ENCODE results near the gene ARL4C. TPM values are rescaled to one million over a fixed set of nuclear protein-coding genes. Genes with fewer than 3 reads are reported as not detected.
"Not testable (repeated sequence)": the region's sequence is repeated elsewhere in the genome, so short reads cannot be mapped to it uniquely, and the experiment has no call there.

Gene ARL4C
- total RNA-seq, 2 donors from 2014 or later = 3.4 to 8.3 TPM

- intact Hi-C loops (cut with DNase I, micrococcal nuclease) = no loop called here
- DNase-seq = peak; percentile 34 to 38
- peak; percentile 31 for ATAC-seq
These were observed 13.2 kb downstream of the ARL4C start for GRCh38 chr2:234483568-234484251.

GRCh38 chr2:234481301-234481700 lies 15.6 kb downstream of the ARL4C start:
- intact Hi-C loops (cut with DNase I, micrococcal nuclease) = no loop called here
- ATAC-seq = no peak
- DNase-seq = no peak

GRCh38 chr2:234480337-234480736 lies 16.5 kb downstream of the ARL4C start:
- DNase-seq = no peak
- intact Hi-C loops (cut with DNase I, micrococcal nuclease) = no loop called here
- ATAC-seq = no peak

GRCh38 chr2:234479465-234479864 lies 17.4 kb downstream of the ARL4C start:
- DNase-seq (no peak), ATAC-seq (no peak)
- intact Hi-C loops (cut with DNase I, micrococcal nuclease) = no loop called here

- intact Hi-C loops (cut with DNase I, micrococcal nuclease) = no loop called here
- ATAC-seq = no peak
- DNase-seq = no peak
These were observed 18.6 kb downstream of the ARL4C start for GRCh38 chr2:234478121-234478858.

DNA sequence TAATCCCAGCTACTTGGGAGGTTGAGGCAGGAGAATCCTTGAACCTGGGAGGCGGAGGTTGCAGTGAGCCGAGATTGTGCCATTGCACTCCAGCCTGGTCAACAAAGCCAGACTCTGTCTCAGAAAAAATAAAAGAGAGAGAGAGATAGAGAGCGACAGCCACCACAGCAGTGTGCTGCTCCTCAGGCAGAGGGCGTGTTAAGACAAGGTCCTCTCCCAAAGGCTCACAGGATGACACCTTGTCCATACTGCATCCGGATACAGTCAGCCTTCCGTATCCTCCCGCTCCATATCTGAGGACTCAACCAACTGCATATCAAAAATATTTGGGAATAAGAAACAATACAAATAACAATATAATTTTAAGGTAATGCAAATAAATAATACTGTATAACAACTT lies 20.1 kb downstream of the ARL4C start:
- ATAC-seq (no peak), DNase-seq (no peak)
- intact Hi-C loops (cut with DNase I, micrococcal nuclease) = no loop called here

- DNase-seq = no peak
- no peak for ATAC-seq
- intact Hi-C loops (cut with DNase I, micrococcal nuclease) = no loop called here
These were observed 22.2 kb downstream of the ARL4C start for GRCh38 chr2:234474654-234475053.

DNA sequence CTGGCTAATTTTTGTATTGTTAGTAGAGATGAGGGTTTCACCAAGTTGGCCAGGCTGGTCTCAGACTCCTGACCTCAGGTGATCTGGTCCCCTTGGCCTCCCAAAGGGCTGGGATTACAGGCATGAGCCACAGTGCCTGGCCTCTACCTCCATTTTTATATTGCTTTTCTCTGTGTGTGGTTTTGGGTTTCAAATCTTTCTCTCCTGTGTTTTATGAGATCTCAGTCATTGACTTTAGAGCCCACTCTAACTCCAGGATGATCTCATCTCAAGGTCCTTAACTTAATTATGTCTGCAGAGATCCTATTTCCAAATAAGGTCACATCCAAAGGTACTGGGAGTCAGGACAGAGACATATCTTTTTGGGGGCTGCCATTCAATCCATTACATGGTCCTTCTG lies 24.7 kb downstream of the ARL4C start:
- intact Hi-C loops (cut with DNase I, micrococcal nuclease) = no loop called here
- ATAC-seq (no peak), DNase-seq (no peak)

DNA sequence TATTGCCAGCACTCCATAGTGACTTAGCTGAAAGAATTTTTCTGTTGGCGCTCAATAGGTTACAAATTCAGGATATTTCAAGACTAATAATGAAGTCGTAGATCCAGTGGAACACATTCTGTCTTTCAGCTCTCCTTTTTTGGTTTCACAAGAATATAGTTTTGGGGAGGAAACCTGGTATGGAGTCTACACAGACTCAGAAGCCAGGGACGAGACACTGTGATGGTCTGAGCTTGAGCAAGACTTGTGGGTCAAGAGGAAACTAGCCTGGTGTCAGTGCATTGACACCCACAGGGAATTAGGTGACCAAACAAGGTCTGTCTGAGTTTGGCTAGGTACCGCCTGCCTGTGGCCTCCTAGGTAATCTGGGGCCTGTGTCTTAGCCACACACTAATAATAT lies 26.9 kb downstream of the ARL4C start:
- no peak for ATAC-seq
- intact Hi-C loops (cut with DNase I, micrococcal nuclease) = no loop called here
- no peak for DNase-seq

GRCh38 chr2:234469251-234469845 lies 27.5 kb downstream of the ARL4C start:
- no peak for ATAC-seq
- no peak for DNase-seq
- intact Hi-C loops (cut with DNase I, micrococcal nuclease) = no loop called here

DNA sequence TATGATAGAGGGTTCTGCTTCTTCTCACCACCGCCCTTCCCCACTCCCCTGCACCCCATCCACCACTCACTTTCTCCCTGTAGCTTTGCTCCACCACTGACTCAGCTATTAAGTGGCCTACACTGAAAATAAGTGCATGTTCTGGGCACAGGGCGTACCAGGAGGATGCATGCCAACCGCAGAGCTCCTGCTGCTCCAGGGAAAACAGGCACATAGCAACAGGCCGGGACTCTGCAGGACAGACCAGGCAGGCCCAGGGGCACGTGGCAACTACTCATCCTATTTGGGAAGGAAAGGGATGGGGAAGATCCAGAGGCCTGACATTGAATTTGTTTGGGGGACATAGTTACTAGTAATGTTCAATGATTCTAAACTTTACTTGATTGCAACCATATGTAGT lies 28.4 kb downstream of the ARL4C start:
- ATAC-seq (no peak), DNase-seq (no peak)
- intact Hi-C loops (cut with DNase I, micrococcal nuclease) = no loop called here

GRCh38 chr2:234467289-234467688 lies 29.6 kb downstream of the ARL4C start:
- no peak for ATAC-seq
- intact Hi-C loops (cut with DNase I, micrococcal nuclease) = no loop called here
- DNase-seq = no peak

- DNase-seq (no peak), ATAC-seq (no peak)
- intact Hi-C loops (cut with DNase I, micrococcal nuclease) = no loop called here
These were observed 32.6 kb downstream of the ARL4C start for GRCh38 chr2:234464291-234464645.

DNA sequence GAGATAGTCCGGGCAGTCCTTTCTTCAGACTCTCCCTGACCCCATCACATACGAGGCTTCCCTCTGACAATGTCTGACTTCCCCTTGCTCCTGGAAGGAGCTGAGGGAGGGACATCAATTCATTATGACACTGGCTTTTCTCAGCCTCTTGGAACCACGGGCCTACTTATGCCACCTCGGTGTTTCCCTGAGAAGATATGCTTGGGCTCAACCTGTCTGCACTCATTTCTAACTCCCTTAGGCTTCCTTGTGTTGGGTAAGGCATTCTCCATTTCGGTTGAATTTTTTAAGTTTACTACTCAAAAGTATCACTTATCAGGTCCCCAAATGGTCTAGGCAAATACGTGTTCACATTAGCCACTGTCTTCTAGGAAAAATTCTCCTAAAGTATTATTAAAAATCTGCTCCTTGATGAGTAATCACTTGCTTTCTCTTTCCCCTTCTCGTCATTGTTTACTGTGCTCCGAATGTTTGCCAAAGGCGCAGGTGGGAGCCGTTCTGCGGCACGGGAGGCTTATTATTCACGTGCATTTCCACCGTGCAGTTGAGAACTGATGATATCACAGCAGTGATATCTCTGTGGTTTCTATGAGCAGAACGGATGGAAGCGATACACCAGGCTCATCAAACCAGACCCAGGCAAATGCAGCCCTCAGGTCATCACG lies 33.1 kb downstream of the ARL4C start:
- intact Hi-C loops (cut with DNase I, micrococcal nuclease) = no loop called here
- ATAC-seq = peak; percentile 75
- DNase-seq = peak in 1 of 2 donors; percentile 21

GRCh38 chr2:234462218-234462992 lies 34.5 kb downstream of the ARL4C start:
- intact Hi-C loops (cut with DNase I, micrococcal nuclease) = no loop called here
- ATAC-seq (no peak), DNase-seq (no peak)

DNA sequence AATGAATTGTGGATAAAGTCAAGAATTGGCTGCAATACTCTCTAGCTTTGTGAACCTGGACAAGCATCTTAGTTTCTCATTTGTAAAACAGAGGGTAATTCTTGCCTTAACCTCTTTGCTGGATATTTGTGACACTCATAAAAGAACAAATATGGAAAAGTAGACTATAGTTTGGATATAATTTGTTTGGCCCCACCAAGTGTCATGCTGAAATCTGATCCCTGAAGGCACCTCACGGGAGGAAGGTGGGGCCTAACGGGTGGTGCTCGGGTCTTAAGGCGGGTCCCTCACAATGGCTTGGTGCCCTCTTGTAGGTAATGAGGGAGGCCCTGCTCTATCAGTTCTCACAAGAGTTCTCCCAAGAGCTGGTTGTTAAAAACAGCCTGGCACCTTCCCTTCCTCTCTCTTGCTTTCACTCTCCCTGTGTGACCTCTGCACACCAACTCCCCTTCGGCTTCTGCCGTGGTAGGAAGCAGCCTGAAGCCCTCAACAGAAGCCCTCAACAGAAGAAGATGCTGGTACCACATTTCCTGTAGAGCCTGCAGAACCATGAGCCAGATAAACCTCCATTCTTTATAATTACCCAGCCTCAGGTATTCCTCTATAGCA lies 37.4 kb downstream of the ARL4C start:
- intact Hi-C loops (cut with DNase I, micrococcal nuclease) = no loop called here
- no peak for DNase-seq
- no peak for ATAC-seq

GRCh38 chr2:234458466-234458865 lies 38.4 kb downstream of the ARL4C start:
- DNase-seq (no peak), ATAC-seq (no peak)
- intact Hi-C loops (cut with DNase I, micrococcal nuclease) = no loop called here

DNA sequence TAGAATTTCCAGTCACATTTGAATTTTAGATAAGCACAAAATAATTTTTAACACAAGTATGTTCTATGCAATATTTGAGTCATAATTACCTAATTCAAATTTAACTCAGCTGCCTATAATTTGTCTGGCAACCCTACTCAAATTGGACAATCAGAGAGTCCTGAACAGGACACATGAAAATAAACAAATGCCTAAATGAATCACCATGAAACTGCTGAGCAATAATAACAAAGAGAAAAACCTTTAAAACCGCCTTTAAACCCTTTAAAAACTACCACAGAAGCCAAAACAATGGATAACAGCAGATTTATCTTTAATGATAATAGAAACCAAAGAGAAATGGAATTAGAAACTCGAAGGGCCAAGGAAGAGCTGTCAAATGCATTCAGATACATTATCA lies 39.5 kb downstream of the ARL4C start:
- DNase-seq = no peak
- ATAC-seq = no peak
- intact Hi-C loops (cut with DNase I, micrococcal nuclease) = no loop called here

GRCh38 chr2:234455246-234455645 lies 41.6 kb downstream of the ARL4C start:
- ATAC-seq; intact Hi-C loops (cut with DNase I, micrococcal nuclease); DNase-seq: not testable (repeated sequence)
